Heart right ventricle (tissue), 16 donors: ENCODE data around the gene NKD1. TPM values are rescaled to one million over a fixed set of nuclear protein-coding genes. Genes with fewer than 3 reads are reported as not detected.

Experiments used
- ATAC-seq, 8 donors: fragments of 200-7000 bp; cut with Tn5 transposase; one replicate each; pipeline ENCODE4 v1.9.1; 2020; ENCODE audit warnings: mild to moderate bottlenecking in 8 of 8, moderate library complexity in 8 of 8, moderate number of reproducible peaks in 1 of 8
- DNase-seq, 2 donors: peaks; one replicate each; pipeline ENCODE4 v3.0.0-alpha.2; 2020
- H3K27ac ChIP-seq, 10 donors: fragments of 200-600 bp; sonication (generic) in 2 of 10; one replicate each; pipeline versions ENCODE4 v1.5.0 to v1.8.0; 2020 to 2022; ENCODE audit warnings: mild to moderate bottlenecking in 3 of 10
- H3K27me3 ChIP-seq, 7 donors: fragments of 200-600 bp; one replicate each; pipeline ENCODE4 v1.8.0; 2021 to 2022; ENCODE audit warnings: mild to moderate bottlenecking in 2 of 7
- H3K36me3 ChIP-seq, 9 donors: fragments of 200-600 bp; sonication (generic) in 1 of 9; one replicate each; pipeline versions ENCODE4 v1.5.0 to v1.8.0; 2020 to 2022; ENCODE audit warnings: mild to moderate bottlenecking in 2 of 9
- H3K4me1 ChIP-seq, 9 donors: fragments of 200-600 bp; sonication (generic) in 1 of 9; one replicate each; pipeline versions ENCODE4 v1.5.0 to v1.8.0; 2020 to 2022; ENCODE audit warnings: mild to moderate bottlenecking in 4 of 9
- H3K4me3 ChIP-seq, 10 donors: fragments of 200-600 bp; sonication (generic) in 2 of 10; one replicate each; pipeline versions ENCODE4 v1.5.0 to v1.8.0; 2020 to 2022; ENCODE audit warnings: mild to moderate bottlenecking in 7 of 10, moderate library complexity in 2 of 10
- H3K9me3 ChIP-seq, 11 donors: fragments of 200-600 bp in 10 of 11; sonication (generic) in 2 of 11; one replicate each; pipeline versions ENCODE4 v1.5.0 to v1.8.0; 2013 to 2022; ENCODE audit warnings: mild to moderate bottlenecking in 2 of 11, control low read depth in 1 of 11, moderate library complexity in 1 of 11
- CTCF ChIP-seq, 9 donors: fragments of 200-600 bp; sonication (generic) in 2 of 9; IDR thresholded peaks; one replicate each; pipeline versions ENCODE4 v1.5.0 to v1.8.0; 2021 to 2022; ENCODE audit warnings: antibody characterized with exemption in 9 of 9, mild to moderate bottlenecking in 5 of 9, moderate library complexity in 1 of 9
- WGBS, 2 donors: extraction: QIAGEN DNeasy Blood & Tissue Kit; methylation state at CpG; one replicate each; pipeline ENCODE4 v1.1.7; 2013; ENCODE audit warnings: inconsistent platforms in 1 of 2; 5-methylcytosine and 5-hydroxymethylcytosine counted together
- intact Hi-C, 10 donors: fragments of 100-400 bp; cut with DNase I; formaldehyde crosslinking; loops; one replicate each; pipeline versions ENCODE4 v1.11.1 to v1.14.2; 2022
- polyA plus RNA-seq, 2 donors: library from polyadenylated mRNA; stranded (reverse); fragments of 200-250 nt; gene quantifications; one replicate each; pipeline ENCODE4 v1.2.3, GENCODE V29; 2013
- total RNA-seq, 10 donors: library from RNA; stranded (reverse); fragmentation: NEBNext Ultra II Directional in 3 of 10; extraction: Animal tissue kit (Norgen Biotek cat#: 25700) in 3 of 10; gene quantifications; one replicate each; pipeline versions ENCODE4 v1.2.1 to v1.2.4, GENCODE V29; 2021 to 2023
- donor health status: Arrhythmogenic right ventricular cardiomyopathy.
- donor health status: ischemic (EF 13 %, LVEDD 7.1; RV severe dilation, severe dysfunction).
- donor health status: healthy with polysubstance abuse.
- donor health status: DM: no; HTN: yes; CAD: no.
- donor health status: DM: no; HTN: no; CAD: no.
- donor health status: ischemic (EF 25% LVEDD 6.9; RV normal size, moderate dysfunction).
- donor health status: ischemic (EF 25% LVEDD 5.7; RV mildly dilated, moderate dysfunction).
- donor health status: healthy.
- donor health status: DM: yes; HTN: yes; CAD: no.
- donor health status: Ischemic cardiomyopathy.
- donor health status: ischemic (EF 35%, LVEDD 5.7; RV mildly dilated, moderate dysfunction).
- donor health status: nonischemic (EF 11% LVEDD 7.7; RV severe dilation, severe dysfunction).
- donor health status: DM: yes; HTN: yes; CAD: no.
- donor health status: PGD.
- donor health status: ischemic (EF 29% LVEDD 5.4; RV normal size, mild dysfunction).
- donor health status: nonischemic (EF 23%, LVEDD 6.1; RV moderate dilation, normal function).

NKD1 gene
- total and polyA plus RNA-seq, 12 donors = 0.22 to 1.1 (median 0.42) TPM

- DNase-seq = no peak
- no peak overlapping the region for H3K4me3 ChIP-seq
- peaks cover 0 to 50% (median 8%) of the 10 kb centered on the region in 9 donors for H3K4me1 ChIP-seq
- no peak for TF ChIP-seq CTCF (IDR thresholded peaks at IDR 0.05)
- ATAC-seq = no peak
- H3K27ac ChIP-seq = no peak overlapping the region
- peaks cover 0 to 1% (median 0%) of the 10 kb centered on the region in 7 donors for H3K27me3 ChIP-seq
- H3K9me3 ChIP-seq = no peaks in the 10 kb centered on the region
- WGBS, 2 donors = 71 to 76% methylated on average over 3 of the region's 3 CpGs
- no peaks in the 10 kb centered on the region for H3K36me3 ChIP-seq
- intact Hi-C loops = no loop called here
Measured at GRCh38 chr16:50688867-50689266, 140.7 kb downstream of the NKD1 start.

- no peak for ATAC-seq
Measured at GRCh38 chr16:50690177-50690576, 142.0 kb downstream of the NKD1 start.

GRCh38 chr16:50692644-50692998 lies 144.4 kb downstream of the NKD1 start:
- Histone ChIP-seq H3K4me3 (no peak overlapping the region), H3K36me3 (no peaks in the 10 kb centered on the region), H3K27ac (no peak overlapping the region), H3K9me3 (no peaks in the 10 kb centered on the region), H3K4me1 (peaks cover 9 to 47% (median 30%) of the 10 kb centered on the region in 9 donors), H3K27me3 (peaks cover 0 to 7% (median 0%) of the 10 kb centered on the region in 7 donors)
- intact Hi-C loops = no loop called here
- DNase-seq (no peak), ATAC-seq (no peak)
- TF ChIP-seq CTCF (IDR thresholded peaks at IDR 0.05) = no peak
- 95 to 96% methylated on average over 4 of the region's 4 CpGs for WGBS, 2 donors

More at GRCh38 chr16:50690177-50690576, 142.0 kb downstream of the NKD1 start:
- no peak overlapping the region for H3K27ac ChIP-seq
- peaks cover 0 to 45% (median 11%) of the 10 kb centered on the region in 9 donors for H3K4me1 ChIP-seq
- DNase-seq = no peak
- intact Hi-C loops = no loop called here
- H3K9me3 ChIP-seq = no peaks in the 10 kb centered on the region
- peaks cover 0 to 7% (median 0%) of the 10 kb centered on the region in 7 donors for H3K27me3 ChIP-seq
- WGBS, 2 donors = 97 to 98% methylated on average over 2 of the region's 2 CpGs
- TF ChIP-seq CTCF (IDR thresholded peaks at IDR 0.05) = no peak
- no peak overlapping the region for H3K4me3 ChIP-seq
- H3K36me3 ChIP-seq = no peaks in the 10 kb centered on the region

GRCh38 chr16:50692999-50693781 lies 145.0 kb downstream of the NKD1 start, which contains the start of gene NOD2:
NOD2 (plus strand) TSS chr16:50693606; CDS start chr16:50699496, 5,890 bp downstream.
- ATAC-seq = peak in 3 of 8 donors; percentile 30 to 68 (median 55)

More at GRCh38 chr16:50692999-50693781, 145.0 kb downstream of the NKD1 start, which contains the start of gene NOD2:
- Histone ChIP-seq H3K36me3 (no peaks in the 10 kb centered on the region), H3K27ac (peak within 1 kb of the TSS in 4 of 10 donors; percentile 39 to 92 (median 60)), H3K27me3 (peaks cover 0 to 7% (median 0%) of the 10 kb centered on the region in 7 donors), H3K4me3 (peak within 1 kb of the TSS; percentile 37 to 68 (median 50)), H3K4me1 (peaks cover 11 to 48% (median 30%) of the 10 kb centered on the region in 9 donors), H3K9me3 (no peaks in the 10 kb centered on the region)
- DNase-seq = no peak
- intact Hi-C loops = no loop called here
- no peak for TF ChIP-seq CTCF (IDR thresholded peaks at IDR 0.05)
- 18 to 22% methylated on average over 45 to 56 of the region's 56 CpGs for WGBS, 2 donors
